Measurements from ENCODE around the gene ECI1.

- TF ChIP-seq, protein P1, sequence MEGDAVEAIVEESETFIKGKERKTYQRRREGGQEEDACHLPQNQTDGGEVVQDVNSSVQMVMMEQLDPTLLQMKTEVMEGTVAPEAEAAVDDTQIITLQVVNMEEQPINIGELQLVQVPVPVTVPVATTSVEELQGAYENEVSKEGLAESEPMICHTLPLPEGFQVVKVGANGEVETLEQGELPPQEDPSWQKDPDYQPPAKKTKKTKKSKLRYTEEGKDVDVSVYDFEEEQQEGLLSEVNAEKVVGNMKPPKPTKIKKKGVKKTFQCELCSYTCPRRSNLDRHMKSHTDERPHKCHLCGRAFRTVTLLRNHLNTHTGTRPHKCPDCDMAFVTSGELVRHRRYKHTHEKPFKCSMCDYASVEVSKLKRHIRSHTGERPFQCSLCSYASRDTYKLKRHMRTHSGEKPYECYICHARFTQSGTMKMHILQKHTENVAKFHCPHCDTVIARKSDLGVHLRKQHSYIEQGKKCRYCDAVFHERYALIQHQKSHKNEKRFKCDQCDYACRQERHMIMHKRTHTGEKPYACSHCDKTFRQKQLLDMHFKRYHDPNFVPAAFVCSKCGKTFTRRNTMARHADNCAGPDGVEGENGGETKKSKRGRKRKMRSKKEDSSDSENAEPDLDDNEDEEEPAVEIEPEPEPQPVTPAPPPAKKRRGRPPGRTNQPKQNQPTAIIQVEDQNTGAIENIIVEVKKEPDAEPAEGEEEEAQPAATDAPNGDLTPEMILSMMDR (IDR thresholded peaks at IDR 0.05): no peak
- TF ChIP-seq POLR2A (IDR thresholded peaks at IDR 0.05): no peak
- TF ChIP-seq POLR2AphosphoS5 (IDR thresholded peaks at IDR 0.05): no peak
Measured at GRCh38 chr16:2197765-2198164, 53.6 kb downstream of the ECI1 start.
